Uterus (tissue), 2 donors: ENCODE results near the gene NDUFS2.

ENCODE experiments used
- POLR2A ChIP-seq, 2 donors: fragments of 450-650 bp; IDR thresholded peaks; one replicate each; pipeline ENCODE4 v1.6.1; 2016; ENCODE audit warnings: antibody characterized with exemption in 2 of 2, mild to moderate bottlenecking in 1 of 2, moderate library complexity in 1 of 2
- TF ChIP-seq, protein P1 (sequence below), 4 experiments: fragments of 200-600 bp in 2 of 4; fragments of 450-650 bp in 2 of 4; sonication (generic) in 2 of 4; IDR thresholded peaks; one replicate each; pipeline ENCODE4 v1.5.1; 2016 to 2019; ENCODE audit warnings: antibody characterized with exemption in 4 of 4, mild to moderate bottlenecking in 2 of 4, moderate library complexity in 1 of 4

DNA sequence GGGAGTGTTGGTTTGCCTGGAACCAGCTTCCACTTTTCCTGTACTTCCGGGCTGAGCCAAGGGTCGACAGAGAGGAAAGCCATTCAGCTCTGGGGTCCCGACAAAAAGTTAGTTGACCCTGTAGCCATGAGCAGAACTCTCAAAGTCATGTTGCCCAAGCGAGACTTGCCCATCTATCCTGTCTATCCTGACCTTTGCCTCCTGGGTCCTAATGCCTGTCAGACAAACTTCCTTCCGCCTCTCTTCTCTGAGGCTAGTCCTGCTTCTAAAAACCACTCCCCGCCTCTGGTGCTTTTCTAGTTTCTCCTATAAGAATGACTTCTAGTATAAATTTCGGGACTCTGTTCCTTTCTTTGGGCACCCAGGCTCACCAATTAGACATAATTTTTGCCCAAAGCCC, 48.7 kb downstream of the NDUFS2 start:
- no peak for TF ChIP-seq POLR2A (IDR thresholded peaks at IDR 0.05)
- TF ChIP-seq, protein P1, sequence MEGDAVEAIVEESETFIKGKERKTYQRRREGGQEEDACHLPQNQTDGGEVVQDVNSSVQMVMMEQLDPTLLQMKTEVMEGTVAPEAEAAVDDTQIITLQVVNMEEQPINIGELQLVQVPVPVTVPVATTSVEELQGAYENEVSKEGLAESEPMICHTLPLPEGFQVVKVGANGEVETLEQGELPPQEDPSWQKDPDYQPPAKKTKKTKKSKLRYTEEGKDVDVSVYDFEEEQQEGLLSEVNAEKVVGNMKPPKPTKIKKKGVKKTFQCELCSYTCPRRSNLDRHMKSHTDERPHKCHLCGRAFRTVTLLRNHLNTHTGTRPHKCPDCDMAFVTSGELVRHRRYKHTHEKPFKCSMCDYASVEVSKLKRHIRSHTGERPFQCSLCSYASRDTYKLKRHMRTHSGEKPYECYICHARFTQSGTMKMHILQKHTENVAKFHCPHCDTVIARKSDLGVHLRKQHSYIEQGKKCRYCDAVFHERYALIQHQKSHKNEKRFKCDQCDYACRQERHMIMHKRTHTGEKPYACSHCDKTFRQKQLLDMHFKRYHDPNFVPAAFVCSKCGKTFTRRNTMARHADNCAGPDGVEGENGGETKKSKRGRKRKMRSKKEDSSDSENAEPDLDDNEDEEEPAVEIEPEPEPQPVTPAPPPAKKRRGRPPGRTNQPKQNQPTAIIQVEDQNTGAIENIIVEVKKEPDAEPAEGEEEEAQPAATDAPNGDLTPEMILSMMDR (IDR thresholded peaks at IDR 0.05) = no peak
